Activated T-cell treated with anti-CD3 and anti-CD28 coated beads, Interleukin-2, amount 50 U/mL, for 48 hours (primary cell): ENCODE data around the gene CD101.
"Not testable (repeated sequence)": the region's sequence is repeated elsewhere in the genome, so short reads cannot be mapped to it uniquely, and the experiment has no call there.

ENCODE experiments used
- DNase-seq, 2 experiments: peaks; one replicate each; pipeline ENCODE4 v3.0.0-alpha.2; 2020

CD101 gene, protein sequence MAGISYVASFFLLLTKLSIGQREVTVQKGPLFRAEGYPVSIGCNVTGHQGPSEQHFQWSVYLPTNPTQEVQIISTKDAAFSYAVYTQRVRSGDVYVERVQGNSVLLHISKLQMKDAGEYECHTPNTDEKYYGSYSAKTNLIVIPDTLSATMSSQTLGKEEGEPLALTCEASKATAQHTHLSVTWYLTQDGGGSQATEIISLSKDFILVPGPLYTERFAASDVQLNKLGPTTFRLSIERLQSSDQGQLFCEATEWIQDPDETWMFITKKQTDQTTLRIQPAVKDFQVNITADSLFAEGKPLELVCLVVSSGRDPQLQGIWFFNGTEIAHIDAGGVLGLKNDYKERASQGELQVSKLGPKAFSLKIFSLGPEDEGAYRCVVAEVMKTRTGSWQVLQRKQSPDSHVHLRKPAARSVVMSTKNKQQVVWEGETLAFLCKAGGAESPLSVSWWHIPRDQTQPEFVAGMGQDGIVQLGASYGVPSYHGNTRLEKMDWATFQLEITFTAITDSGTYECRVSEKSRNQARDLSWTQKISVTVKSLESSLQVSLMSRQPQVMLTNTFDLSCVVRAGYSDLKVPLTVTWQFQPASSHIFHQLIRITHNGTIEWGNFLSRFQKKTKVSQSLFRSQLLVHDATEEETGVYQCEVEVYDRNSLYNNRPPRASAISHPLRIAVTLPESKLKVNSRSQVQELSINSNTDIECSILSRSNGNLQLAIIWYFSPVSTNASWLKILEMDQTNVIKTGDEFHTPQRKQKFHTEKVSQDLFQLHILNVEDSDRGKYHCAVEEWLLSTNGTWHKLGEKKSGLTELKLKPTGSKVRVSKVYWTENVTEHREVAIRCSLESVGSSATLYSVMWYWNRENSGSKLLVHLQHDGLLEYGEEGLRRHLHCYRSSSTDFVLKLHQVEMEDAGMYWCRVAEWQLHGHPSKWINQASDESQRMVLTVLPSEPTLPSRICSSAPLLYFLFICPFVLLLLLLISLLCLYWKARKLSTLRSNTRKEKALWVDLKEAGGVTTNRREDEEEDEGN

DNA sequence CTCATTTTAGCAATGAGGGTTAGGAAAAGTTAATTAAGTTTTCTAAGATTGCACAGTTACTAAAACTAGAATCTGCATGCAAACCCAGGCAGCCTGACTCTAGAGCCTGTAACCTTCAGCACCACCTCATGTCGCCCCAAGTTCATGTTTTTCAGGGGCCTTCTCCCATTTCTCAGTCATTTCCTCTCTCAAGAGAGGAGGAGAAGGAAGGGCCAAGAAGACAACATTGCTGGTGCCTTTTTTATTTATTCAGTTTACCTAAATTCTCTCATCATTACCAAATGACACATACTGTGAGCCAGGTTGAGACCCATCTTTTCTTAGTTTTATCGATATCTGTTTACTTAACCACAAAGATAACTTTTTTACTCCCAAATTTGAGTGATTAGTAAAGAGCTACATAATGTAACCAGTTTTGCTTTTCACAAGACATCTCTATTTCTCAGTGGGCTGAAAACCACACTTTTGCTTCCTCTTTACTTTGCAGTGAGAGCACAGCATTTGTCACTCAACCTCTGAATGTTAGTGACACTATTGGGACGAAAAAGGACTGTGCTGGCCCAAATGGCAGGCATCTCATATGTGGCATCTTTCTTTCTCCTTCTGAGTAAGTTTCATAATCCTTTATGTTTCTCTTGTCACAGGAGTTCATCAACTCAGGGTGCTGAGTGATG, at the start of gene CD101:
Gene CD101, plus strand, starts transcription at position 507 of the 674 bp plus-strand sequence. Its CDS starts 58 bp downstream, at position 565.
- DNase-seq = peak; percentile 57 to 59

DNA sequence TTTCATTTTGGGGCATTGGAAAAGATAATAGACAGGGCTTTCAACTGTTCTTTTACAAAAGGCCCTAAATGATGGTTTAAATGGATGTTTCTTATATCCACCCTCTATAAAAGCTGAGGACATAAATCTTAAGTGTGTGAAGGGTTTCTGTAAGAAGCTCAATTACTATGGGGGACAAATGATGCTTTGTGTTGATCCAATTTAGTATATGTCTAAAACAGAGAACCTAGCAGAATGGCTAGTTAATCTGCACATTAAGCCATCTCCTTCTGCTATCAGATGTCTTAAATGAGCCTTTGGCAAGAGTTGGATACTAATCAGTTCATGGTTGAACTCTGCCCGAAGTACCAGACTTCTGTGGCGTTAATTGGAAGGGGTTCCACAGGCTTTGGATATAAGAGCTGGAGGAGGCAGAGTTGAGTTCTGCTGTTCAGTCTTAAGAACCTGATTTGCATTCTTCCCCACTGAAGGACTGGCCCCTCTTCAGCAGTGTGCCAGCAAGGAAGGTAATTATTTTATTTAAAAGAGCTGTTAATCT, 48.8 kb upstream of the CD101 start:
- no peak for DNase-seq

DNA sequence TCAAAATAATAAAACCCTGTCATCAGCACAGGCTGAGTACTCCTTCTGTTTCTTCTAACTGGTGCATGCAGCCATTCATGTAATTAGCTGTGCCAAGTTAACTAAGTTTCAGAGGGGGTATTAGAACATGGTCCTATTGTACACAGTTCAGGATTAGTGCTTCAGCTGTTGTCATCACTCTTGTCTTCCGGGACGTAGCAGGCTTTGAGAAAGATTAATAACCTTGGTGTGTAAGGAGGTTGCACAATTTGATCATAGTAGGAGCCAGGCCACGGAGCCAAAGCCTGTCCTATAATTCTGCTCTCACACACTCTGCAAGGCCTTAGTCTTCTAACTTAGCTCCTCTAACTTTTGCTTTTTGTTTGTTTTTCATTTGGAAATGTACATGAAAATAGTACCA, 47.1 kb upstream of the CD101 start:
- DNase-seq = no peak

DNA sequence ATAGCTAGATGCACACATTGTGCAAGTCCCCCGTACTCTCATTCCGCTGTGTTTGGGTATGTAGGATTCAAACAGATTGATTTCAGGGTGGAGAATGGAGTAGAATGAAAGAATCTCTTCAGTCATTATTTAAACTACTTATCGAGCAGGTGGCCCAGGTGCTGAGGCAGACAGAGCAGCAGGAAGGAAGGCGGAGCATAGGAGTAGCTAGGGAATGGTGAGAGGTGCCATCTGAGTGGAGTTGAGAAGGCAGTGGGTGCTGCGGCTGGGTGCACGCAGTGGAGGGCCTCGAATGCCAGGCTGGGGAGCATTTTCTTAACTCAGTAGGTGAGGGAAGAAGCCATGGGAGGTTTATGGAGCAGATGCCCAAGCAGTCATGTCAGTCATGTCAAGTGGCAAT, 45.2 kb upstream of the CD101 start:
- DNase-seq = no peak

DNA sequence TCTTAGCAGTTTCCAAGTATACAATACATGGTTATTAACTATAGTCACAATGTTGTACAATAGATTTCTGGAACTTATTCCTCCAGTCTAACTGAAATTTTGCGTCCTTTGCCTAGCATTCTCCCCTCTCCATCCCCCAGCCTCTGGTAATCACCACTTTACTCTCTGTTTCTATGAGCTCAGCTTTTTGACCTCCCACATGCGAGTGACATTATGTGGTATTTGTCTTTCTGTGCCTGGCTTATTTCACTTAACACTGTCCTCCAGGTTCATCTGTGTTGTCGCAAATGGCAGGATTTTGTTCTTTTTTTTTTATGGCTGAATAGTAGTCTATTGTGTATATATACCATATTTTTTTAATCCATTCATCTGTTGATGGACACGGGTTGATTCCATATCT, 43.9 kb upstream of the CD101 start:
- DNase-seq = no peak

DNA sequence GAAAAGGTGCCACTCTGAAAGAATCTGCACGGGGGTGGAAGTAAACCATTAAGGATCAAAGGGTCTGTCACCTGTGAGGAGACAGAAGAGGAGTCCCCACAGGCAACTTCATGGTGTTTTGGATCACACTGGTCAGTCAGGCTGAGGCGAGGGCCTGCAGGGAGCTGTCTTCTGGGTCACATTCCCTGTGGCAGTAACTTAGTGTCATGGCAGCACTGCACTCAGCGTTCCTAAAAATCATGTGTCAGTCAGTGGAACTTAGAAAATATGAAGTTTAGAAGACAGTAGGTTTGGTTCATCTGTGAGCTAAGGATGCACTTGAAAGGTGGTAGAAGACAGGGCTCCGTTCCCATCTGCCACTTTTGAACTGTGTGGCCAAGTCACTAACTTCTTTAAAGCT, 43.5 kb upstream of the CD101 start:
- no peak for DNase-seq

DNA sequence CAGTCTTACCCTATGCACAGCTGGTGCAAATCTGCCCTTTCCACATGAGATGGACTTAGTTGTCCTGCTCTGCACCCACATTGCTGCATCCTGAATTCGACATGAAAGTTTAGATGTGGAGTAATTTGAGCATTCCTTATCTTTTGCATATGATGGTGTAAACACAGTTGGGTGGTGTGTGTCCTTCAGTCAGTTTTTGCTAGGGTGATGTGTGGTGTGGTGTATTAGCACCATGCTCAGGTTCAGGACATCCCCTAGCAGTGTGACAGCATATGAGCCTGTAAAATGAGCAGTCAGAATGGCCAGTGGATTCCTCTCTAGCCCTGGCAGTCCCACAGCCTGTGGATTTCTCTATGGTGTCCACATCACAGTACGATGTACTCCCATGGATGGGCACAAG, 42.6 kb upstream of the CD101 start:
- DNase-seq = no peak

DNA sequence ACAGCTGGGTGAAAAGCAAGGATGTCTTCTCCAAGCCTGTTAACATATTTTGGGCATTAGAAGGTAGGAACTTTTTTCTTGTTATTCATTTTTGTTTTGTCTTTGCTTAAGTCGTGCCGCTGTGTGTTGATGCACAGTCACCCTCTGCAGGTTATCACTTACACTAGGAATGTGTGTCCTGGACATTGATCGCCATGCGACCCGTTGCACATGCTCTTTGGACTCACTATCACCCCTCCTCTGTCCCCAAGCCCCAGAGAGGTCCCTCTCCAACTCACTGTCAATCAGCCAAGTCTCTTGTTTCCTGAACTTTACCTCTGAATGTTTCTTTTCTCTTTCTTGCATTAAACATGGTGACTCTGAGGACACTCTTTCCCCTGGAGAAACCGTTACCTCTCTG, 40.0 kb upstream of the CD101 start:
- DNase-seq = no peak

DNA sequence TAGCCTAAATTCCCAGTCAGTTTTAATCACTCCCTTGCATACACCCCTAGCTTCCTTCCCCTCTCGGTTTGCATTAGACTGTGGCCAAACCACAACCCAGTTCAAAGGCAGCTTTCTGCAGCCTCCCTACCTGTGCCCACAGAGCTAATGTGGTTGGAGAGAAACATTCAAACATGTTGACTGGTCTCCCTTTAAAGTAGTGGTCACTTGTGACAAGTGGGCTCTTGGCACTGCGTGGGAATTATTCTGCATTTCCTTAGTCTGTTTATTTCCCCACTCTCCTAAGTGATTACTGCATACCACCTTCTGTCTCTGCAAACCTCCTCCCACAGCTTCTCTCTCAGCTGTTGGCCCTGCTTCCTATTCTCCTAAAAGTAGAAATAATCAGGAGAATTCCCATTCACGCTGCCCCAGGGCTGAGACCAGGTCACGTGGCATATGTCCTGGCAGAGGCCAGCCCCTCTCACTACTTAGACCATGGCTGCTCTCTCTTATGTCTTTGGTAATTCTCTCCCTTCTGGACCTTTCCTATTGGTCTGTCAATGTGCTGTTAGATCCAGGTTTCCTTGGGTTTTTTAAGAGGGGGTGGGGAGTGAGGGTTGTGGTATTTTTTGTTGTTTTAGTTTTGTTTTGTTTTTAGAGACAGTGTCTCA, 38.4 kb upstream of the CD101 start:
- no peak for DNase-seq

DNA sequence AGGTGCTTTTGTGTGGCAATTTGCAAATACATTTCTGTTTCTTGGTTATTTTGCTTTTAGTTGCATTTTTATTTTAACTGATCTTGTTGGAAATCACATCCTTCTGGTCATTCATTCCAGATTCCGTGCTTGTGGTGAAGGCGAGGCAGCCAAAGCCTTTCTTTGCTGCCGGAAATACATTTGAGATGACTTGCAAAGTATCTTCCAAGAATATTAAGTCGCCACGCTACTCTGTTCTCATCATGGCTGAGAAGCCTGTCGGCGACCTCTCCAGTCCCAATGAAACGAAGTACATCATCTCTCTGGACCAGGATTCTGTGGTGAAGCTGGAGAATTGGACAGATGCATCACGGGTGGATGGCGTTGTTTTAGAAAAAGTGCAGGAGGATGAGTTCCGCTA, 34.8 kb upstream of the CD101 start:
- DNase-seq = no peak

DNA sequence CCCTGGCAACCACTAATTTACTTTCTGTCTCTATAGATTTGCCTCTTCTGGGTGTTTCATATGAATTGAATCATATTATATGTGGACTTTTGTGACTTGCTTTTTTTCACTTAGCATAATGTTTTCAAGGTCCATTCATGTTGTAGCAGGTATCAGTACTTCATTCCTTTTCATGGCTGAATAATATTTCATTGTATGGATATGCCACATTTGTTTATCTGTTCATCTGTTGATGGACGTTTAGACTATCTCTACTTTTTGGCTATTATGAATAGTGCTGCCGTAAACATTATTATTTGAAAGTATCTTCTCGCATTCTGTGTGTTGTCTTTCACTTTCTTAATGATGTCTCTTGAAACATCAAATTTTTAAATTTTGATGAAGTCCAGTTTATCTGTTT, 32.8 kb upstream of the CD101 start:
- DNase-seq = no peak

DNA sequence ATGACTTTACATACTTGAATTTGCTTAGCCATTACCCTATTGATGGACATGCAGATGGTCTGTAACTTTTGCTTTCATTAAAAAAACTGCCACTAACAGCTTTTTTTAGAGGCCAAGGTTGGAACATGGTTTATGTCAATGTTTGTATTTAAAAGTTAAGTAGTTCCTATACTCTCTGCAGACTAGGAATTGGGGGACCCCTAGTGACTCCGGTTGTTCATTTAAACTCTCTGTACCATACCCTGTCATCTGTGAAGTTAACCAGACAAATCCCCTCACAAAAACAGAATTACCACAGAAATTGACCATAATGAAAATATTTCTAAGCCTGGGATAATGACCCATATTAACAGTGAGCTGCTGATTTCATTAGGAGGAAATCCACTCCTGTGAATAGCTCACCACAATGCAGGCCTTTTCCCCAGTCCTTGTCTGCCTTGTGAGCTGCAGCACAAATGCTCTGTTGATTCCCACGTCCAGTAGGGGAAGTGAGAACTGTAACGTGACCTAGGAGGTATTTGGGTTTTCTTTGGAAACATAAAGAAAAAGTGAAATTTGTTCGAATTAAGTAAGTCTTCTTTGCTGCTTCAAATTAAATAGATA, 30.2 kb upstream of the CD101 start:
- DNase-seq = no peak

DNA sequence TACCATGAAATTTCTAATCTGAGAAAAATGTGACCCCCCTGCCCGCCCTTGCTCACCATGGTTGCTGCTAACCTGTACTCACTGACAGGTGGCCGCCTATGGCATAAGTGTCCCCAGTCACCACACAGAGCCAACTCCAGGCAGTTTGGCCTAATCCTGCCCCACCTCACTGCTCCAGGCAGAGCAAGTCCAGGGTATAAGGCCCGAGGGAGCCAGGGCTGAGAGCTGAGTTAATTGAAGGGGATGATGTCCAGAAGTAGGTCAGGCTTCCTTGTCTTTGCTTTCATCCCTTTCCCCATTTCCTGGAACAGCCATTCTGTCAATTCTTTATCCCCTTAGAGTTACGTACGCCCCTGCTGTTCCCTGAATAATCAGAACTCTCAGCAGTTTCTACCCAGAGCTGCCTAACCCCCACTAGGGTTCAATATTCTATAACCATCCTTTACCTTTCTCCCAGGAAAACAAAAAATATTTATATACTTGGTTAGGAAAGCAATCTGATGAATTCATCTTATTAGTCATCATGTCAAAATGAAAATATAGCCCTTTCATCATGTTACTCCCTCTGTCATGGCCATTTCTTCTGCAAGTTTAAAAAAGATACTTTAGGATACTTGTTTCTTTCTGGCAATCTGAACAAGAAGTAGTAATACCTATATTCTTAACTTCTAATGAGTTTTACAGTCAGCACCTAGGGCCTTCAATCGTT, 29.4 kb upstream of the CD101 start:
- DNase-seq = no peak

DNA sequence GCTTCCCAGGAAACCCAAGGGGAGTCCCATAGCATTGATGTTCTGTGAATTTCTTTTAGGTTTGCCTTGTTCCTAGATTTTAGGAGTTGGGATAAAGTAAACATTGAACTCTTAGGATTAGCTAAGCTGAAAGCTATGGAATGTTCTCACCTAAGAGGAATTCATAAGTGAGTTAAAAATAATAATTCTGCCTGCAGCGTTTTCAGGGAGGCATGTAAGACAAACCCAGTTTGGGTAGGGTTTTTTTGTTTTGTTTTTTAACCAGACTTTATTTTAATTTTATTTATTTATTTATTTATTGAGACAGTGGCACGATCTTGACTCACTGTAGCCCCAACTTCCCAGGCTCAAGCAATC, 28.9 kb upstream of the CD101 start:
- no peak for DNase-seq

DNA sequence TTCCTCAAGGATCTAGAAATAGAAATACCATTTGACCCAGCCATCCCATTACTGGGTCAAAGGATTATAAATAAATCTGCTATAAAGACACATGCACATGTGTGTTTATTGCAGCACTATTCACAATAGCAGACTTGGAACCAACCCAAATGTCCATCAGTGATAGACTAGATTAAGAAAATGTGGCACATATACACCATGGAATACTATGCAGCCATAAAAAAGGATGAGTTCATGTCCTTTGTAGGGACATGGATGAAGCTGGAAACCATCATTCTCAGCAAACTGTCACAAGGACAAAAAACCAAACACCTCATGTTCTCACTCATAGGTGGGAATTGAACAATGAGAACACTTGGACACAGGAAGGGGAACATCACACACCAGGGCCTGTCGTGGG, 21.3 kb upstream of the CD101 start:
- not testable (repeated sequence) for DNase-seq

DNA sequence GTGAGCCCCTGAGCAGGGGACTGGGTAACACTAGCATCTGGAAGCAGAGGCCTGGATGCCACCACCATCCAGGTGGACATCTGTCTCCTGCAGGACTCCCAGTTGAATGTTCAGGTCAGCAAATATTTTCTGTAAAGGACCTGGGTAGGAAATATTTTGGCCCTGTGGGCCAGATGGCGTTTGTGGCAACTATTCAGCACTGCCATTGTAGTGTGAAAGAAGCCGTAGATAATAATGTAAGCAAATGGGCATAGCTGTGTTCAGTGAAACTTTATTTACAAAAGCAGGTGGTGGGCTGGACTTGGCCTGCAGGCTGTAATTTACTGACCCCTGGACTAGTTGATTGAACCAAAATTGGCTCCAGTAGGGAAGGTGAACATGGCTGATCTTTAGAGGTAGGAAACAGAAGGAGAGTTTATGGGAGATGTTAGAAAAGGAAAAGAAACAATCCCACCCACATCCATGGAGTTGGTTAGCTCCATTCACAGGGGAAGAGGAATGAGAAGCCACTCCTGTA, 20.0 kb upstream of the CD101 start:
- no peak for DNase-seq

DNA sequence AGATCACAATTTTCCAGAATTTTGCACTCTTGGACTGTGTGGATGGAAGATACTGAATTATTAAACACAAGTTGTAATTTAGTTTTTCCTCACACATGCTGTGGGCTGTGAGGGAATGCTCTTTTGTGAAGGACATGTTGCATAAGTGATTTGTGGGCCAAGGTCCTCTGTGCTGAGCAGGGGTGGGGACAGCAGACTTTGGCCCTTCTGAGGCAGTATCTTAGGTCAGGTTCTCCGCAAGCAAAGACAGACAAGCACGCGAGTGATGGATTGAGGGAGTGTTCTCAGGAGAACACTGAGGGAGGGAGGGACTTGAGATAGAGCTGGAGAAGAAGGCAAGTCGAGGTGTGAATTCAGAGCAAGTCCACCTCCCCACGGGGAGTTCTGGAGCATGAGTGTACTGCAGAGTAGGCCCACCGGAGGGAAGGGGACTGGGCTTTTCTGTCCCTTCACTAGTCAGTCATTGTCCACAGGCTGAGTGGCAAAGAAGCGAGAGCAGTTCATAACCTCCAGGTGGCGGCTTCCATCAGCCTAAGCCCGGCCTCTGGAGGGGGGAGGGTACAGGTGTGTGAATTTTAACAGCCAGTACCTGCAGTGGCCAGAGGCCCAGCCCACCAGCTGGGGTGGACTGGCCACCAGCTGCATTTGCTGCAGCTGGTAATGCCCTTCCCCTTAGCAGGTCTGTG, 19.1 kb upstream of the CD101 start:
- no peak for DNase-seq

DNA sequence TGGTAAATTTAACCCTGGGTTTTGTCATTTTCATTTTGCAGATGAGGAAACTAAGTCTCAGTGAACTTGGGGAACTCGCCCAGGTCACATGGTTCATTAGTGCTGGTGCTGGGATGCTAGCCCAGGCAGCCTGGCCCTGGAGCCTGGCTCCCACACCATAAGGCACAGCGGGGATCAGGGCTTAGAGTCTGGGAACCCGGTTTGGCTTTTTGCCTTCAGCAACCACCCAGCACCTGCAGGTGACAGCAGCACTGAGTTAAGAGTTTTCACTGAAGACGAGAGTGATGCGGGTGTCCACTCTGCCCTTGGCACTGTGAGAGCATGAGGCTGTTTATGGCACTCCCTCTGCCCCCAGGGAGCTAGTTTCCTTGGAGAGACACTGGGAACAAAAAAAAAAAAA, 18.4 kb upstream of the CD101 start:
- DNase-seq = no peak

DNA sequence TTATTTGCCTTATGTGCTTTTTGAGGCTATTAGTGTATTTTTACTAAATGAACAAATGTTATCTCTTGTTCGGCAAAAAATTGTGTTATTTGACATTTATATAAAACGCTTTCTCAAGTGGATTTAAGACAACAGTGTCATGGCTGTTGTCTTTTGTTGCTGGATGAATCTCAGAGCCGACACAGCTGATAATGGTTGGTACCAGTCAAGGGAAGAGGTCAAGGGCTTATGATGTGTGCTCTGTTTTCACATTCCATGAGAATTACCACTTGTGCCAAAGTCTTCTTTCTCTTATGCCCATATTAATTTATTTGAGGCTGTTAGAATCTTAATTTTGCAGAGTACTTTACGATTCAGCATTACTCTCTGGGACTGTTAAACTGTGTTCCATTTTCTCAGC, 17.9 kb upstream of the CD101 start:
- DNase-seq = no peak

DNA sequence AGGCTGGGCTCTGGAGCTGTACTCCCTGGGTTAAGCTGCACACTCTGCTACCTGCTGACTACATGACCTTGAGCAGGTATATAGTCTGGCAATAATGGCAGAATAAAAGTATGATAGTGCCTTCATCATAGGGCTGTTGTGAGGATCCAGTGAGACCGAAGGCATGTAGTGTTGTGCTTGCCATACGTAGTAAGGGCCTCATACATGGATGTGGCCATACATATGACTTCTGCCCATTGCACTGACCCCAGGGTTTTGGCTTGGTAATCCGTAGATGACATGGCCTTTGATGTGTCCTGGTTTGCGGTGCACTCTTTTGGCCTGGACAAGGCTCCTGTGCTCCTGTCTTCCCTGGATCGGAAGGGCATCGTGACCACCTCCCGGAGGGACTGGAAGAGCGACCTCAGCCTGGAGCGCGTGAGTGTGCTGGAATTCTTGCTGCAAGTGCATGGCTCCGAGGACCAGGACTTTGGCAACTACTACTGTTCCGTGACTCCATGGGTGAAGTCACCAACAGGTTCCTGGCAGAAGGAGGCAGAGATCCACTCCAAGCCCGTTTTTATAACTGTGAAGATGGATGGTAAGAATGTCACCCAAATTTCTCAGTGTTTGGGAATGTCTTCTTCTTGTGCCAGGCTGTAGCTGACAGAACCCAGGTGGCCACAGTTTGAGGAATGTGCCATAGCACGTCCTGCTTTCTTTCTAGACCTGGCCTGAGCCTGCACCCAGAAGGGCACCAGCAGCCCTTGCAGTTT, 17.0 kb upstream of the CD101 start:
- DNase-seq = no peak
